GM19438 (cell line): ENCODE measurements around the gene SPRR2F.
"Not testable (repeated sequence)": the region's sequence is repeated elsewhere in the genome, so short reads cannot be mapped to it uniquely, and the experiment has no call there.

Source experiments
- ATAC-seq: cut with Tn5 transposase; IDR thresholded peaks from one replicate; pipeline ENCODE4 v1.9.1; 2021; ENCODE audit warnings: low read depth; ENCODE audit not compliant: unreplicated experiment

The SPRR2F gene, protein sequence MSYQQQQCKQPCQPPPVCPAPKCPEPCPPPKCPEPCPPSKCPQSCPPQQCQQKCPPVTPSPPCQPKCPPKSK

DNA sequence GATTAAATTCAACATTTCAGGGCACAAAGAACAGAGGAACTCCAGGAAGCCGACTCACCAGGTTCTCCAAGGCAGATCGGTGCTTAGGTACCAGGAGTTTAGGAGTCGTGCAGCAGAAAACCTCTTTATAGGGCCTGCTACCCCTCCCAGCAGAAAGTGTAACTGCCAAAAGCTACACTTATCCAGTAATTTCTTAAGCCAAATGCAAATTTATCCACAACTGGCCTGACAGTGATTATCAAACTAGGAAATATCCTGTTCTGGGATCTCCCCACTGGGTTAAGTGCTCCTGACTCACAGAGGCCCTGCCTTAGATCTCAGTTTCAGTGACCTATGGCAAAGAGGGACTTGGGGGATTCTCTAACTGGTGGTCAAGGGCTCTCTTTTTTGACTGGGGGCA is at the start of gene SPRR2F:
Gene SPRR2F (minus strand): TSS at position 101 of the 400 bp plus-strand sequence. CDS start 783 bp downstream, outside the sequence.
- no peak for ATAC-seq

DNA sequence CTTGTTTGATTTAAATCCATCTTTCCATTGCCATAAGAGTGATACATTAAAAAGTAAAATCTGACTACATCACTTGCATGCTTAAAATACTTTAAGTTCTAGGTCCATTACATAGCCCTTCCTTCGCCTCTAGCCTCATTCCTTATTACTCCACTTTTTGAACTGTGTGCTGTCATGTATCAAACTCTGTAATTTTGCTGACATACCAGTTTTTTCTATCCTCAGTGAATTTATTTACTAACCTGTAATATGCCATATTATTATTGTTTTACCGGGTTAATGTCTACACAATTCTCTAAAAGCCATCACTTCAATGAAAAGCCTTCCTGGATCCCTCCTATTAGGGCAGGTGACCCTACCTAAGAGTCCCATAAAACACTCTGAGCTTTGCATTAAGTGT is 42.2 kb upstream of the SPRR2F start:
- ATAC-seq = no peak

DNA sequence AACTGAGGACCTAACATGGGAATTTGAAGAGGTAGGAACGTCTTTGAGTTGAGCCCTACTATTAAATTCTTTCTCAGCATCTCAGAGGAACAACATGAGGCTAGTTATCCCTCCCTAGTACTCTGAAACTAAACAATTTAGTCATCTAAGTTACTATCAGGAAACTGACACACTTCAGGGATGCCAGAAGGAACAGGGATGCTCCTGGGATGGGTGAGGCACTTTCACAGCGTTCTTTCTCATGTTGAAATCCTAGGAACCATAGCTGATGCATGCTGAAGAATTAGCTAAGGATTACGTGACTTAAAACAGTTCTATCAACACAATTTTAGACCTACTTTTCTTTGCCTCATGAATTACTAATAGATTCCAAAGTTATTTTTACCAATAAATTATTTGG is 39.2 kb upstream of the SPRR2F start:
- no peak for ATAC-seq

DNA sequence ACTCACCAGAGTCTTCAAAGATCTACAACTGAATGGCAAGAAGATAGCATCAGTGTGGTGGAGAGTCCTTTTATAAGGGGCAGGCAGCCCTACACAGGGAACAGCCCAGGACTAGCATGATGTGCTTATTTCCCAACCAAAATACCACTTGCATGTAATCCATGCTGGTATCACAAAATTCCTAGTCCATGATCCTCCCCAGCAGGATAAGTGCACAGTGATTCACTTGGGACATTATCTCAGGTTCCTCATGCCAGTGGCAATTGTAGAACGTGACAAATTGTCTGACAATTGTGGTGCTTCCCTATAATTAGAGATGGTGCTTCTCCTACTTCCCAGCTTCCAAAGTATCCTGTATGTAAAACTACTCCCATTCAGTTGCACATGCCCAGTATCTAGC is 37.5 kb upstream of the SPRR2F start, which contains the start of gene SPRR2G:
Gene SPRR2G (minus strand): TSS at position 45 of the 400 bp plus-strand sequence. CDS start 780 bp downstream, outside the sequence.
- ATAC-seq = no peak

DNA sequence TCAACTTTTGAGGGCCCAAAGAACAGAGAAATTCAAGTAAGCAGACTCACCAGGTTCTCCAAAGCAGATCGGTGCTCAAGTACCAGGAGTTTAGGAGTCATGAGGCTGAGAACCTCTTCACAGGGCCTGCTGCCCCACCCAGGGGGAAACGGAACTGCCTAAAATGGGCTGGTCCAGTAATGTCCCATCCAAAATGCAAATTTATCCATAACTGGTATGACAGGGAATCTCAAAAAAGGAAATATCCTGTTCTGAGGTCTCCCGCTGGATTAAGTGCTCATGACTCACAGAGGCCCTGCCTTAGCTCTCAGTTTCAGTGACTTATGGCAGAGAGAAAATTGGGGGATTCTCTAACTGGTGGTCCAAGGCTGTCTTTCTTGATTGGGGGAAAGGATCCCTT is 28.1 kb upstream of the SPRR2F start:
- ATAC-seq = no peak

DNA sequence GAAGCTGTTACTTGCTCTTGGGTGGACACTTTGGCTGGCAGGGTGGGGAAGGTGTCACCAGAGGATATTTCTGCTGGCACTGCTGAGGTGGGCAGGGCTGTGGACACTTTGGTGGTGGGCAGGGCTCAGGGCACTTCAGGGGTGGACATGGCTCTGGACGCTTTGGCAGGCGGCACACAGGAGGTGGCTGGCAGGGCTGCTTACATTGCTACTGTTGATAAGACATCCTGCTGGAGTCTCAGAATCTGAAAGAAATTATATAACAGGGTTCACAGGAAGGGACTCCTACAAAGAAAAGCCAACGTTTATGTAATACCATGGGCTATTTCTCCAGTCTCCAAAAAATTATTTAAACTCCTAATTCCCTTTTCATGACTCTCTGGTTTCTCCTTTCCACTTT is 27.2 kb upstream of the SPRR2F start:
- no peak for ATAC-seq

DNA sequence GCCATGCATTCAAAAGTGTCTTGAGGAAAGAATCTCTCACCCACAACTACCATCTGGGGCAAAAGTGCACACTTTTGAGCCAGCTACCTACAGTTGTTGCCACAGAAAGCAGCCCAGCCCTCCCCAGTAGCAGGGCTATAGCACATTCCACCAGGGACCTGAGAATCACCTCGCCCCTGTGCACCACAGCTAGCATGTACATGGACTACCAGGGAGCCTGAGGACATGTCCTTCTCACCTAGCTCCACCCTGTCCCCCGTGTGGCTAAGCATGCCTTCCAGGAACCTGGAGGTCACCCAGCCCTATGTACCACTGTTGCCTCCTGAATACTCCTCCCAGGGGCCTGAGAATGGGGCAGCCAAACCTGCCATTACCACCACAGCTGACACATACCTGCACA is 20.4 kb upstream of the SPRR2F start:
- ATAC-seq = no peak

DNA sequence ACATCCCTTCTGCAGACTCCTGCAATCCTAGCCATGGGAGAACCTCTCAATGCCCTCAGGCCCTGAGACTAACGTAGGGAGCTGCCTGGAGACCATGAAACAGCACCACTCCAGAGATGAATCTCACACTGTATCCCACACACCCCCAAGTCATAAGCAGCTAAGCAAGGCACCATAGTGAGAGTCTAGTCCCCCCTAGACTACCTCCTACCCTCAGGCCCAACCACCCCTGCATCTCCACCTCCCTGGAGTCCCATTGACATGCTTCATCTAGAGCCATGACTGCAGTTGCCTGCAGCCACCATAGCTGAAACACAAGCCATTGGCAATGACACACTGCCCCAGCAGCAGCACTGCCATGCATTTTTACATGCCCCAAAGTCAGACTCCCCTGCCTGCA is 20.0 kb upstream of the SPRR2F start:
- ATAC-seq = no peak

DNA sequence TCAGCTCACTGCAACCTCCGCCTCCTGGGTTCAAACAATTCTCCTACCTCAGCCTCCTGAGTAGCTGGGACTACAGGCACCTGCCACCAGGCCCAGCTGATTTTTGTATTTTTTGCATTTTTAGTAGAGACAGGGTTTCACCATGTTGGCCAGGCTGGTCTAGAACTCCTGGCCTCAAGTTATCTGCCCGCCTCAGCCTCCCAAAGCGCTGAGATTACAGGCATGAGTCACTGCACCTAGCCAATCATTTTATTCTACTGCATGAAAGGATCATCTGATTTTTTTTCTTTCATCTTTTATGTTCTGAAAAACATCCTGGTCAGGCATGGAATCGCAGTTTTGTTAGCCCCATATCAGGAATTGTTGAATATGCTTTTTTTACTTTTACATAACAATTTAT is 15.4 kb upstream of the SPRR2F start:
- ATAC-seq = not testable (repeated sequence)

DNA sequence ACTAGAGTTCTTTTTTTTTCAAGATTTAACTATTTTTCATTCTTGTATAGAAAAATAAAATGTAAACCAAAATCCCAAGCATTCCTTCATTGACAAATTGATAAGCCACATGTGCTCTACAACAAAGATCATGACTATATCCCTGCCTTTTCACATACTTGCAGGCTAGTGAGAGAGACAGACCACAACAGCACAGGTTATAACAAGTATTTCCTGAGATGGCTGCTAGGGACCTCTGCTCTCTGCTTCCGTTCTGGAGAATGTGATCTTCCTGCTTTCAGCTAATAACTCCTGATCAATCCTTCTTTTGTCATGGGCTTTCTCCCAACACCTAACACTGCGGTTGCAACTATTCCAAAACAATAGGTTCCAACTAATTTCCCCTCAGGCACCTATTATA is 14.0 kb upstream of the SPRR2F start:
- no peak for ATAC-seq

DNA sequence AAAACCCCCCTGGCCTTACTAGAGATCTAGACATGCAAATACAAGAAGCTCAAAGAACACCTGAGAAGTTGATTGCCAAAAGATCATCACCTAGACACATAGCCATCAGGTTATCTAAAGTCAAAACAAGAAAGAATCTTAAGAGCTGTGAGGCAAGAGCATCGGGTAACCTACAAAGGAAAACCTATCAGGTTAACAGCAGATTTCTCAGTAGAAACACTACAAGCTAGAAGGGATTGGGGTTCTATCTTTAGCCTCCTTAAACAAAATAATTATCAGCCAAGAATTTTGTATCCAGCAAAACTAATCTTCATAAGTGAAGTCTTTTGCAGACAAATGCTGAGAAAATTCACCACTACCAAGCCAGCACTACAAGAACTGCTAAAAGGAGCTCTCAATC is 12.2 kb upstream of the SPRR2F start:
- ATAC-seq = no peak

DNA sequence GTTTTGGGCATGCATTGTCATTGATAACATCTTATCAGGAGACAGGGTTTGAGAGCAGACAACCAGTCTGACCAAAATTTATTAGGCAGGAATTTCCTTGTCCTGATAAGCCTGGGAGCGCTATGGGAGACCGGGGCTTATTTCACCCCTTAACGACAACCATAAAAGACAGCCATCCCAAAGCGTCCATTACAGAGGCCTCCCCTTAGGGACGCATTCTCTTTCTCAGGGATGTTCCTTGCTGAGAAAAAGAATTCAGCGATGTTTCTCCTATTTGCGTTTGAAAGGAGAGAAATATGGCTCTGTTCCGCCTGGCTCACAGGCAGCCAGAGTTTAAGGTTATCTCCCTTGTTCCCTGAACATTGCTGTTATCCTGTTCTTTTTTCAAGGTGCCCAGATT is 10.5 kb upstream of the SPRR2F start:
- not testable (repeated sequence) for ATAC-seq

DNA sequence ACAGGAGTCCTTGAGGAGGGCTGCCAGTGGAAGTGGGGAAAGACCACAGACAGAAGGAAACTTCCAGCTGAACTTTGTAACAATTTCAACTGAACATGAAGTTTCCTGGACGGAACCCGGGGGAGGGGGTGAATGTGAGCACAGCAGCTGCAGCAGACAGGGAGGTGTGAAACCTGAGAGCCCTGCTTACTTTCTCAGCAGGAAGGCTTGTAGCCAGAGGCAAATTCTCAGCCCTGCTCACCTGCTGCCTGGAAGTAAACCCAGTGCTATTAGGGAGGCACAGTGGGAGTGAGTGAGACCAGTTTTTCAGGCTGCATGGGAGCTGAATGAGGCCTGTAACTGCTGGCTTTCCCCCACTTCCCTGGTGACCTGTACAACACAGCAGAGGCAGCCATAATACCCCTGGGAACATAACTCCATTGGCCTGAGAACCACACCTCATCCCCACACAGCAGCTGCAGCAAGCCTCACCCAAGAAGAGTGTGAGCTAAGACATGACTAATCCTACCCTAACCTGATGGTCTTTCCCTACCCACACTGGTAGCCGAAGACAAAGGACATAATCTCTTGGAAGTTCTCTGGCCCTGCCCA is 9.6 kb upstream of the SPRR2F start:
- no peak for ATAC-seq

DNA sequence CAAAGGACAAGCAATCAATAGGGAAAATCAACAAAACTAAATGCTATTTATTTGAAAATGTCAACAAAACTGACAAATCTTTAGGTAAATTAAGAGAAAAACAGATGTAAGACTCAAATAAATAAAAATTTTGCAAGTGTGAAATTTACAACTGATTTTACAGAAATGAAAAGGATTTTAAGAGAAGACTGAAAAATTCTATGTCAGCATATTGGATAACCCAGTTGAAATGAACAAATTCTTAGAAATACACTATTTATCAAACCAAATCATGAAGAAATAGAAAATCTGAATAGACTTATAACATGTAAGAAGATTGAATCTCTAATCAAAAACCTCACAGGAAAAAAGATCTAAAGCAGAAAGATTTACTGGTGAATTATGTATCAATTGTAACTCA is 7.6 kb upstream of the SPRR2F start:
- ATAC-seq = no peak

DNA sequence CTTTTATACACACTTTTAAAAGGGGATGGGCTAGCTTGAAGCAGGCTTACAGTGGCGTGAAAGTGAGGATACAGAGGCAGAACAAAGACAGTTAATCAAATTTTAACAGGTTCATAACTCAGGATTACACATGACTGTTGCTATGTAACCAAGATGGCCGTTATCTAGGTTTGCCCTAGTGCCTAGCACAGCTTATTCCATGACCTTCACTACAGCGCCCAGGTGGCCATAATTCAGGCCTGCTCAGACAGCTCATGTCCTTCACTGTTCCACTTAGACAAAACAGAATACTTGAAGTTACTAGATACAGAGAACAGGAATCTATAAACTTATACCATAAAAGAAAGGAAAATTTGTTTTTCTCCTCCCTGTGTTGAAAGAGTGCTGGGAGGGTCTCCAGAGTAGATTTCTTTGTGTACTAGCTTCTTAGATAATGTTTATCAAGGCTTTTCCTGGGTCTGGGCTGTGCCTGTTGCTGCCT is 6.2 kb upstream of the SPRR2F start:
- ATAC-seq = no peak

DNA sequence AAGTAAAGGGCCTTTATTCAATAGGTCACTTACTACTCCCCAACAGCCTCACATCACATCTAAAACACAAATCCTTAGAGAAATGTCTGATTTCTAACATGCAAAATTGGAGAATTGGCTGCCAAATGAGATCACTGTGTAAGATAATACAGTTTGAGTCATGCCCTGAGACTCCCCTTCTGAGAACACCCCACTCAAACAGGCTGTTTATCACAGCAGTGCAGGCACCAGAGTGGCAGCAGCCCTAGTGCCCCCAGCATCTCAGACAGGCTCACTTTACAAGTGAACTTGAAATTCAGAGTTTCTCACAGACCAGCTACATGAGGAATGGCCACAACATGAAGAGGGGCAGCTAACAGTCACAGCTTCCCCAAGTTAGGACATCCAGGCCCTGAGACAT is 1.9 kb upstream of the SPRR2F start:
- not testable (repeated sequence) for ATAC-seq

DNA sequence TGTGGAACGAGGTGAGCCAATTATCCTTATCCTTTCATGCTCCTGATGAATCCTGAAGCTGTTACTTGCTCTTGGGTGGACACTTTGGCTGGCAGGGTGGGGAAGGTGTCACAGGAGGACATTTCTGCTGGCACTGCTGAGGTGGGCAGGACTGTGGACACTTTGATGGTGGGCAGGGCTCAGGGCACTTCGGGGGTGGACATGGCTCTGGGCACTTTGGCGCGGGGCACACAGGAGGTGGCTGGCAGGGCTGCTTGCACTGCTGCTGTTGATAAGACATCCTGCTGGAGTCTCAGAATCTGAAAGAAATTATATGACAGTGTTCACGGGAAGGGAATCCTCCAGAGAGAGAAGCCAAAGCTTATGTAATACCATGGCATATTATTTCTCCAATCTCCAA is 862 bp downstream of the SPRR2F start:
- not testable (repeated sequence) for ATAC-seq

DNA sequence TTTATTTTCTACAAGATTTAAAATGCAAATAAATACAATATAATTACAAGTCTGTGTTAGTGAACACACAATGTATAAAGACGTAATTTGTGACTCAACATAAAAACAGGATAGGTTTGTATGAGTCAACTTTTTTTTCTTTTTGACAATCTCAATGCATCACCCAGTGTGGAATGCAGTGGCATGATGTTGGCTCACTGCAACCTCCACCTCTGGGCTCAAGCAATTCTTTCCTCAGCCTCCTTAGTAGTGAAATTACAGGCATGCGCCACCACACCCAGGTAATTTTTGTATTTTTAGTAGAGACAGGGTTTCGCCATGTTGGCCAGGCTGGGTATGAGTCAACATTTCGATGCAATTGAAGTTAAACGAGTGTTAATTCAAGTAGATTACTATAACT is 13.1 kb downstream of the SPRR2F start:
- ATAC-seq = no peak

DNA sequence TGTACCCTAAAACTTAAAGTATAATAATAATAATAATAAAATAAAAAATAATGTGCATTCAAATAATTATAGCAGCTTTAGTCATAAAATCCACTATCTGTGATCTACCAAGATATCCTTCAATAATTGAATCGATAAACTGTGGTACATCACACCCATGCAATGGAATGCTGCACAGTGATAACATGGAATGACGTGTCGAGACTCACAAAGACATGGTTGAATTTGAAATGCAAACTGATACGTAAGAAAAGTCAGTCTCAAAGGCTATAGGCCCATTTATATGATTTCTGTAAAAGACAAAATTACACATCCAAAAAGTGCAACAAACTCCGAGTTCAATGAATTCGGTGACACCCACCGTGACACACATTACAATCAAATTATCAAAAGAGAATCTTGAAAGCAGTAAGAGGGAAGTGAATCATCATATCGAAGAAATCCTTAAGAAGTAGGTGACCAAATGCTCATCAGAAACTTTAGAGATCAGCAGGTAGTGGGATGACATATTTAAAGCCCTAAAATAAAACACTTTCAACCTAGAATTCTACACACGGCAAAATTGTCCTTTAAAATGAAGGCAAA is 13.8 kb downstream of the SPRR2F start:
- no peak for ATAC-seq

DNA sequence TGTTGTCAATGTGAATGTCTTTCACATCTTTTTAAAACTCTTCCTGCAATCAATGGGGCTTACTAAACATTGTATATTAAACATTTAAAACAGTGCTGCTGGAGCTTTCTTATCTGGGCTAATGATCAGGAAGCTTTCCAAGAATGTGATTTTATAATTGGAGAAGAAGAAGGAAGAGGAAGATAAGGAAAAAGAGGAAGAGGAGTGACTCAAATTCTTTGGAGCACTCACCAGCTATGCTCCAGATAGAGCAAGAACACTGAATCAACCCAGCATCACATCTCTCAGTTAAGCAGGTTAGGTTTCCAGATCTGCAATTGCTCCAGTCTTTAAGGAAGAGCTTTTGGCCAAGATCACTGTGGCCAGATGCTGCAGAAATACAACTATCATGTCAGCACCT is 17.6 kb downstream of the SPRR2F start:
- no peak for ATAC-seq

DNA sequence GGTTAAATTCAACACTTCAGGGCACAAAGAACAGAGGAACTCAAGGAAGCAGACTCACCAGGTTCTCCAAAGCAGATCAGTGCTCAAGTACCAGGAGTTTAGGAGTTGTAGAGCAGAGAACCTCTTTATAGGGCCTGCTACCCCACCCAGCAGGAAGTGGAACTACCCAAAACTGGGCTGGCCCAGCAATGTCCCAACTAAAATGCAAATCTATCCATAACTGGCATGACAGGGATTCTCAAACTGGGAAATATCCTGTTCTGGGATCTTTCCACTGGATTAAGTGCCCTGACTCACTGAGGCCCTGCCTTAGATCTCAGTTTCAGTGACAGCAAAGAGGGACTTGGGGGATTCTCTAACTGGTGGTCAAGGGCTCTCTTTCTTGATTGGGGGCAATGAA is 18.9 kb downstream of the SPRR2F start, which contains the start of gene SPRR2E:
Gene SPRR2E (minus strand): TSS at position 101 of the 400 bp plus-strand sequence. CDS start 775 bp downstream, outside the sequence.
- ATAC-seq = no peak

DNA sequence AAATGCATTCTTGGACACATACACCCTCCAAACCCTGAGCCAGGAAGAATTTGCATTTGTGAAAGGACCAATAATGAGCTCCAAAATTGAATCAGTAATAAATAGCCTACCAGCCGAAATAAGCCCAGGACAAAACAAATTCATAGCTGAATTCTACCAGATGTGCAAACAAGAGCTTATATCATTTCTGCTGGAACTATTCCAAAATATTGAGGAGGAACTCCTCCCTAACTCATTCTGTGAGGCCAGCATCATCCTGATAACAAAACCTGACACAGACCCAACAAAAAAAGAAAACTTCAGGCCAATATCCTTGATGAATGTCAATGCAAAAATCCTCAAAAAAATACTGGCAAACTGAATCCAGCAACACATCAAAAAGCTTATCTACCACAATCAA is 25.7 kb downstream of the SPRR2F start:
- no peak for ATAC-seq
